SK-N-SH (cell line): Measurements from ENCODE around the gene ADH5. TPM values are rescaled to one million over a fixed set of nuclear protein-coding genes. Genes with fewer than 3 reads are reported as not detected.

Experiments used
- CTCF ChIA-PET: fragments of 300-600, 350-600 bp; formaldehyde crosslinking; extraction: SDS; loops from one replicate; lab custom pipeline; 2021; lab: Yijun Ruan, JAX
- POLR2A ChIA-PET: fragments of 350-600 bp; sonication (Branson Sonifier 250); formaldehyde crosslinking; extraction: SDS; loops from one replicate; lab custom pipeline; 2020; ENCODE audit warnings: antibody characterized with exemption, inconsistent platforms; lab: Yijun Ruan, JAX
- DNase-seq: peaks from one replicate; pipeline ENCODE4 v3.0.0; 2012
- H2AFZ ChIP-seq: fragments of 200-600 bp; sonication (generic); 2 replicates; pipeline ENCODE4 v1.8.1; 2016; ENCODE audit warnings: antibody characterized with exemption, mild to moderate bottlenecking, low read depth
- H3F3A ChIP-seq: fragments of 200-600 bp; sonication (generic); replicated peaks from 2 replicates; pipeline ENCODE3; 2016; ENCODE audit warnings: antibody characterized with exemption, mild to moderate bottlenecking; ENCODE audit not compliant: insufficient read depth
- H3K27ac ChIP-seq, 2 experiments: fragments of 200-500 bp in 1 of 2; fragments of 200-600 bp in 1 of 2; sonication (Bioruptor generic) in 1 of 2; sonication (generic), shearing (Covaris generic) in 1 of 2; 2 replicates each; pipeline versions ENCODE4 v1.5.1 to v1.6.1; 2014 to 2016; ENCODE audit warnings: low read depth in 2 of 2, inconsistent platforms in 1 of 2, low read length in 1 of 2, mild to moderate bottlenecking in 1 of 2, mixed read lengths in 1 of 2
- H3K27me3 ChIP-seq: fragments of 200-600 bp; sonication (generic), shearing (Covaris generic); 2 replicates; pipeline ENCODE4 v1.6.1; 2016; ENCODE audit warnings: mixed run types; ENCODE audit not compliant: insufficient read depth
- H3K36me3 ChIP-seq, 2 experiments: fragments of 200-500 bp in 1 of 2; fragments of 200-600 bp in 1 of 2; sonication (Bioruptor generic) in 1 of 2; sonication (generic) in 1 of 2; replicated peaks in 1 of 2; 2 replicates each; pipeline versions ENCODE3 to v1.5.1; 2014 to 2016; ENCODE audit warnings: low read length in 1 of 2, mild to moderate bottlenecking in 1 of 2; ENCODE audit not compliant: insufficient read depth in 2 of 2, control insufficient read depth in 1 of 2
- H3K4me1 ChIP-seq, 2 experiments: fragments of 200-500 bp in 1 of 2; fragments of 200-600 bp in 1 of 2; sonication (Bioruptor generic) in 1 of 2; sonication (generic), shearing (Covaris generic) in 1 of 2; 2 replicates each; pipeline versions ENCODE4 v1.5.1 to v1.6.1; 2014 to 2016; ENCODE audit warnings: low read depth in 1 of 2, low read length in 1 of 2, mixed run types in 1 of 2; ENCODE audit not compliant: insufficient read depth in 2 of 2, control insufficient read depth in 1 of 2
- H3K4me2 ChIP-seq: fragments of 200-600 bp; sonication (generic), shearing (Covaris generic); 2 replicates; pipeline ENCODE4 v1.6.1; 2017; ENCODE audit warnings: mixed run types
- H3K4me3 ChIP-seq, 2 experiments: fragments of 200-500 bp in 1 of 2; fragments of 200-600 bp in 1 of 2; sonication (Bioruptor generic) in 1 of 2; sonication (generic), shearing (Covaris generic) in 1 of 2; 2 replicates each; pipeline versions ENCODE4 v1.5.1 to v1.8.1; 2014 to 2016; ENCODE audit warnings: low read depth in 2 of 2, inconsistent platforms in 1 of 2, low read length in 1 of 2, mild to moderate bottlenecking in 1 of 2, mixed read lengths in 1 of 2, moderate library complexity in 1 of 2
- H3K79me2 ChIP-seq: fragments of 200-600 bp; sonication (generic); 2 replicates; pipeline ENCODE4 v1.8.1; 2017; ENCODE audit warnings: mild to moderate bottlenecking; ENCODE audit not compliant: insufficient read depth
- H3K9ac ChIP-seq: fragments of 200-600 bp; sonication (generic); 2 replicates; pipeline ENCODE4 v1.6.1; 2017; ENCODE audit warnings: mixed run types
- H3K9me2 ChIP-seq: fragments of 200-600 bp; sonication (generic); 2 replicates; pipeline ENCODE4 v1.6.1; 2017; ENCODE audit warnings: mixed run types
- H3K9me3 ChIP-seq: fragments of 200-600 bp; sonication (generic); 2 replicates; pipeline ENCODE4 v1.6.1; 2017; ENCODE audit warnings: mixed run types, mild to moderate bottlenecking, moderate library complexity
- H4K20me1 ChIP-seq: fragments of 200-600 bp; sonication (generic); 2 replicates; pipeline ENCODE4 v1.6.1; 2017; ENCODE audit warnings: mild to moderate bottlenecking, mixed run types; ENCODE audit not compliant: insufficient read depth
- ELF1 ChIP-seq: IDR thresholded peaks from 2 replicates; pipeline ENCODE4 v1.4.0; 2012
- FOXM1 ChIP-seq: IDR thresholded peaks from 2 replicates; pipeline ENCODE4 v1.4.0; 2012; ENCODE audit warnings: low read depth, mild to moderate bottlenecking
- MEF2A ChIP-seq: IDR thresholded peaks from 2 replicates; pipeline ENCODE4 v1.4.0; 2012; ENCODE audit warnings: low read depth, borderline replicate concordance
- MXI1 ChIP-seq: IDR thresholded peaks from 2 replicates; pipeline ENCODE4 v1.6.1; 2012; ENCODE audit warnings: mild to moderate bottlenecking, low read depth, low read length, improper control_type of control experiment
- RFX5 ChIP-seq: IDR thresholded peaks from 2 replicates; pipeline ENCODE4 v1.6.1; 2012; ENCODE audit warnings: mild to moderate bottlenecking, improper control_type of control experiment, low read length
- RXRA ChIP-seq: IDR thresholded peaks from 2 replicates; pipeline ENCODE4 v1.4.0; 2012; ENCODE audit warnings: low read depth, mild to moderate bottlenecking, borderline replicate concordance
- TAF1 ChIP-seq: IDR thresholded peaks from 2 replicates; pipeline ENCODE4 v1.6.1; 2012; ENCODE audit warnings: low read depth, mild to moderate bottlenecking, low read length, moderate library complexity, borderline replicate concordance
- TEAD4 ChIP-seq: IDR thresholded peaks from 2 replicates; pipeline ENCODE4 v1.4.0; 2012; ENCODE audit warnings: mild to moderate bottlenecking, borderline replicate concordance; ENCODE audit not compliant: insufficient read depth
- WGBS: methylation state at CpG from one replicate; pipeline ENCODE4 v1.1.6; 2017; ENCODE audit warnings: low lambda C conversion rate; 5-methylcytosine and 5-hydroxymethylcytosine counted together
- polyA plus RNA-seq, 3 experiments: library from polyadenylated mRNA; depleted of rRNA; stranded (reverse); fragments of >200 nt; gene quantifications; 2 replicates each; pipeline ENCODE4 v1.2.3, GENCODE V29; 2012
- TF ChIP-seq, protein P1 (sequence below): IDR thresholded peaks from 2 replicates; pipeline ENCODE4; 2012
- TF ChIP-seq, protein P2 (sequence below): IDR thresholded peaks from 2 replicates; pipeline ENCODE4 v1.6.1; 2012; ENCODE audit warnings: mild to moderate bottlenecking, low read depth, low read length, moderate library complexity
- TF ChIP-seq, protein P3 (sequence below): IDR thresholded peaks from 2 replicates; pipeline ENCODE4 v1.4.0; 2012; ENCODE audit warnings: low read depth, borderline replicate concordance
- TF ChIP-seq, protein P4 (sequence below): fragments of 150-350 bp; IDR thresholded peaks from 2 replicates; pipeline ENCODE4 v1.6.1; 2017; ENCODE audit warnings: antibody characterized with exemption, low read length, low read depth, borderline replicate concordance
- TF ChIP-seq, protein P5 (sequence below): IDR thresholded peaks from 2 replicates; pipeline ENCODE4 v1.4.0; 2012; ENCODE audit warnings: low read depth
- TF ChIP-seq, protein P6 (sequence below): IDR thresholded peaks from 2 replicates; pipeline ENCODE4 v1.4.0; 2012; ENCODE audit warnings: low read depth, borderline replicate concordance
- TF ChIP-seq, protein P7 (sequence below): fragments of 200-600 bp; sonication (generic); IDR thresholded peaks from 2 replicates; pipeline ENCODE4 v1.6.1; 2017; ENCODE audit warnings: antibody characterized with exemption, mild to moderate bottlenecking, moderate library complexity

The ADH5 gene
- polyA plus RNA-seq, 1 of the 3 experiments (the other 2 are of a cell fraction): 111 TPM

DNA sequence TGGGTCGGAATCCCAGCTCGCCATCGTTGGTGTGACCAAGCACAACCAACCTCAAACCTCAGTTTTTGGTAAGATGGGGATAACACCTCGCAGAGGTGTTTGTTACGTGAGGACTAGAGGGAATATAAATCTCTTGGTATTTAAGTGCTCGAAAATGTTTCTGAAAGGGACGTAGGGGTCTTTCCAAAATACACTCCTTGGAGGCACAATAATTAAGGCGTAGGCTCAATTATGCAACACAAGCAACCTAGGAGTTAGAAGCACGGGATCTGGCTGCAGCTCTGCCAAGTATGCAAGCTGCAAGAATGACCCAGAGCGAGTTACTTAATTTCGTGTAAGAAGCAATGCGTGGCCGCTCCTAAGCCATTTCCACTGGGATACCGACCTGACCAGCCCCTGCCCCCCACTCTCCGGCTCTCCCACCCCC lies 552 bp downstream of the ADH5 start:
- Histone ChIP-seq H3K27me3 (no peaks in the 10 kb centered on the region), H3K4me1 (peaks cover 0 to 3% of the 10 kb centered on the region in 2 experiments; a peak in 2 of 4 replicates), H3K27ac (peak overlapping the region; percentile 77 to 94), H2AFZ (0 out of 2 replicates have a peak overlapping the region, but pooled peaks have one; percentile 32), H3K4me2 (peak overlapping the region; percentile 81), H3K4me3 (peak overlapping the region; percentile 68 to 83), H3K79me2 (peaks cover 68% of the 10 kb centered on the region)
- WGBS: 0% methylated on average over 7 of the region's 15 CpGs
- POLR2A ChIA-PET: interaction anchor here (0.7 to 1.8 kb wide), 4 partner anchors 93 to 945 kb away, joined by 3 to 11 read pairs (median 5); partner anchors contain the start of genes EIF4E, METAP1, STPG2 and TRMT10A
- no peak for TF ChIP-seq RXRA
- TF ChIP-seq, protein P1, sequence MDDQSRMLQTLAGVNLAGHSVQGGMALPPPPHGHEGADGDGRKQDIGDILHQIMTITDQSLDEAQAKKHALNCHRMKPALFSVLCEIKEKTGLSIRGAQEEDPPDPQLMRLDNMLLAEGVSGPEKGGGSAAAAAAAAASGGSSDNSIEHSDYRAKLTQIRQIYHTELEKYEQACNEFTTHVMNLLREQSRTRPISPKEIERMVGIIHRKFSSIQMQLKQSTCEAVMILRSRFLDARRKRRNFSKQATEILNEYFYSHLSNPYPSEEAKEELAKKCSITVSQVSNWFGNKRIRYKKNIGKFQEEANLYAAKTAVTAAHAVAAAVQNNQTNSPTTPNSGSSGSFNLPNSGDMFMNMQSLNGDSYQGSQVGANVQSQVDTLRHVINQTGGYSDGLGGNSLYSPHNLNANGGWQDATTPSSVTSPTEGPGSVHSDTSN: no peak
- TF ChIP-seq, protein P2, sequence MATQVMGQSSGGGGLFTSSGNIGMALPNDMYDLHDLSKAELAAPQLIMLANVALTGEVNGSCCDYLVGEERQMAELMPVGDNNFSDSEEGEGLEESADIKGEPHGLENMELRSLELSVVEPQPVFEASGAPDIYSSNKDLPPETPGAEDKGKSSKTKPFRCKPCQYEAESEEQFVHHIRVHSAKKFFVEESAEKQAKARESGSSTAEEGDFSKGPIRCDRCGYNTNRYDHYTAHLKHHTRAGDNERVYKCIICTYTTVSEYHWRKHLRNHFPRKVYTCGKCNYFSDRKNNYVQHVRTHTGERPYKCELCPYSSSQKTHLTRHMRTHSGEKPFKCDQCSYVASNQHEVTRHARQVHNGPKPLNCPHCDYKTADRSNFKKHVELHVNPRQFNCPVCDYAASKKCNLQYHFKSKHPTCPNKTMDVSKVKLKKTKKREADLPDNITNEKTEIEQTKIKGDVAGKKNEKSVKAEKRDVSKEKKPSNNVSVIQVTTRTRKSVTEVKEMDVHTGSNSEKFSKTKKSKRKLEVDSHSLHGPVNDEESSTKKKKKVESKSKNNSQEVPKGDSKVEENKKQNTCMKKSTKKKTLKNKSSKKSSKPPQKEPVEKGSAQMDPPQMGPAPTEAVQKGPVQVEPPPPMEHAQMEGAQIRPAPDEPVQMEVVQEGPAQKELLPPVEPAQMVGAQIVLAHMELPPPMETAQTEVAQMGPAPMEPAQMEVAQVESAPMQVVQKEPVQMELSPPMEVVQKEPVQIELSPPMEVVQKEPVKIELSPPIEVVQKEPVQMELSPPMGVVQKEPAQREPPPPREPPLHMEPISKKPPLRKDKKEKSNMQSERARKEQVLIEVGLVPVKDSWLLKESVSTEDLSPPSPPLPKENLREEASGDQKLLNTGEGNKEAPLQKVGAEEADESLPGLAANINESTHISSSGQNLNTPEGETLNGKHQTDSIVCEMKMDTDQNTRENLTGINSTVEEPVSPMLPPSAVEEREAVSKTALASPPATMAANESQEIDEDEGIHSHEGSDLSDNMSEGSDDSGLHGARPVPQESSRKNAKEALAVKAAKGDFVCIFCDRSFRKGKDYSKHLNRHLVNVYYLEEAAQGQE: no peak
- no peak for TF ChIP-seq ELF1
- TF ChIP-seq TEAD4: no peak
- TF ChIP-seq, protein P3, sequence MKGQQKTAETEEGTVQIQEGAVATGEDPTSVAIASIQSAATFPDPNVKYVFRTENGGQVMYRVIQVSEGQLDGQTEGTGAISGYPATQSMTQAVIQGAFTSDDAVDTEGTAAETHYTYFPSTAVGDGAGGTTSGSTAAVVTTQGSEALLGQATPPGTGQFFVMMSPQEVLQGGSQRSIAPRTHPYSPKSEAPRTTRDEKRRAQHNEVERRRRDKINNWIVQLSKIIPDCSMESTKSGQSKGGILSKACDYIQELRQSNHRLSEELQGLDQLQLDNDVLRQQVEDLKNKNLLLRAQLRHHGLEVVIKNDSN: no peak
- TF ChIP-seq MXI1: no peak; the same call in 1 of the 2 replicates
- TF ChIP-seq, all 33 proteins: peak for 0
- CTCF ChIA-PET: interaction anchor here (0.8 to 3.4 kb wide), 6 partner anchors 16 to 620 kb away, joined by 3 to 11 read pairs (median 5); partner anchors contain the start of gene METAP1
- Histone ChIP-seq H3F3A (peaks cover 5% of the 10 kb centered on the region), H3K9ac (peak overlapping the region; percentile 88), H3K9me3 (no peaks in the 10 kb centered on the region), H3K9me2 (no peaks in the 10 kb centered on the region), H4K20me1 (peaks cover 10% of the 10 kb centered on the region), H3K36me3 (peaks cover 24 to 25% of the 10 kb centered on the region in 2 experiments)
- peak; percentile 39 for DNase-seq

DNA sequence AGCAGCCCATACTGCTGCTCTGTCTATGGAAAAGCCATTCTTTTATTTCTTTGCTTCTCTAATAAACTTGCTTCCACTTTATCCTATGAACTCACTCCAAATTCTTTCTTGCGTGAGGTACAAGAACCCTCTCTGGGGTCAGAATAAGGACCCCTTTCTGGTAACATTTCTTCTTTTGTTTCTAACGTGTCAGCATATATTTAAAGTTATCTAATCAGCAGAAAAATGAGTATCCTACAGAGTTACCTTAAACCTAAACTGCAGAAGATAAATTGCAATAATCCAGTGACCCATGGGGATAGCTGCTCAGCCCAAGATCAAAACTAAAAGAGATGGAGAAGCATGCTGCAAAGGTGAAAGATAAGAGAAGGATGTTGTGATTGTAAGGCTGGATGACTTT lies 4.0 kb downstream of the ADH5 start:
- Histone ChIP-seq H3K27me3 (no peaks in the 10 kb centered on the region), H3F3A (peaks cover 6% of the 10 kb centered on the region), H3K79me2 (peaks cover 88% of the 10 kb centered on the region), H3K4me2 (no peak overlapping the region), H3K27ac (no peak overlapping the region), H3K36me3 (peaks cover 55 to 60% of the 10 kb centered on the region in 2 experiments), H3K9ac (no peak overlapping the region), H4K20me1 (peaks cover 13% of the 10 kb centered on the region), H2AFZ (no peak overlapping the region), H3K4me3 (no peak overlapping the region), H3K9me2 (no peaks in the 10 kb centered on the region), H3K9me3 (no peaks in the 10 kb centered on the region), H3K4me1 (no peaks in the 10 kb centered on the region; a peak in 2 of 4 replicates)
- DNase-seq: no peak
- WGBS: 94% methylated on average over 2 of the region's 2 CpGs
- ChIA-PET POLR2A (no interaction called here), CTCF (interaction anchor here (3.4 kb wide), 1 partner anchor 29 kb away, joined by 8 read pairs; no protein-coding TSS in a partner anchor)
- no peak for TF ChIP-seq RFX5
- TF ChIP-seq, protein P4, sequence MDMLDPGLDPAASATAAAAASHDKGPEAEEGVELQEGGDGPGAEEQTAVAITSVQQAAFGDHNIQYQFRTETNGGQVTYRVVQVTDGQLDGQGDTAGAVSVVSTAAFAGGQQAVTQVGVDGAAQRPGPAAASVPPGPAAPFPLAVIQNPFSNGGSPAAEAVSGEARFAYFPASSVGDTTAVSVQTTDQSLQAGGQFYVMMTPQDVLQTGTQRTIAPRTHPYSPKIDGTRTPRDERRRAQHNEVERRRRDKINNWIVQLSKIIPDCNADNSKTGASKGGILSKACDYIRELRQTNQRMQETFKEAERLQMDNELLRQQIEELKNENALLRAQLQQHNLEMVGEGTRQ: no peak
- TF ChIP-seq, protein P5, sequence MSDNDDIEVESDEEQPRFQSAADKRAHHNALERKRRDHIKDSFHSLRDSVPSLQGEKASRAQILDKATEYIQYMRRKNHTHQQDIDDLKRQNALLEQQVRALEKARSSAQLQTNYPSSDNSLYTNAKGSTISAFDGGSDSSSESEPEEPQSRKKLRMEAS: no peak
- no peak for TF ChIP-seq TAF1
- TF ChIP-seq, protein P6, sequence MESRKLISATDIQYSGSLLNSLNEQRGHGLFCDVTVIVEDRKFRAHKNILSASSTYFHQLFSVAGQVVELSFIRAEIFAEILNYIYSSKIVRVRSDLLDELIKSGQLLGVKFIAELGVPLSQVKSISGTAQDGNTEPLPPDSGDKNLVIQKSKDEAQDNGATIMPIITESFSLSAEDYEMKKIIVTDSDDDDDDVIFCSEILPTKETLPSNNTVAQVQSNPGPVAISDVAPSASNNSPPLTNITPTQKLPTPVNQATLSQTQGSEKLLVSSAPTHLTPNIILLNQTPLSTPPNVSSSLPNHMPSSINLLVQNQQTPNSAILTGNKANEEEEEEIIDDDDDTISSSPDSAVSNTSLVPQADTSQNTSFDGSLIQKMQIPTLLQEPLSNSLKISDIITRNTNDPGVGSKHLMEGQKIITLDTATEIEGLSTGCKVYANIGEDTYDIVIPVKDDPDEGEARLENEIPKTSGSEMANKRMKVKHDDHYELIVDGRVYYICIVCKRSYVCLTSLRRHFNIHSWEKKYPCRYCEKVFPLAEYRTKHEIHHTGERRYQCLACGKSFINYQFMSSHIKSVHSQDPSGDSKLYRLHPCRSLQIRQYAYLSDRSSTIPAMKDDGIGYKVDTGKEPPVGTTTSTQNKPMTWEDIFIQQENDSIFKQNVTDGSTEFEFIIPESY: no peak
- TF ChIP-seq FOXM1: no peak
- no peak for TF ChIP-seq MEF2A
- TF ChIP-seq, protein P7, sequence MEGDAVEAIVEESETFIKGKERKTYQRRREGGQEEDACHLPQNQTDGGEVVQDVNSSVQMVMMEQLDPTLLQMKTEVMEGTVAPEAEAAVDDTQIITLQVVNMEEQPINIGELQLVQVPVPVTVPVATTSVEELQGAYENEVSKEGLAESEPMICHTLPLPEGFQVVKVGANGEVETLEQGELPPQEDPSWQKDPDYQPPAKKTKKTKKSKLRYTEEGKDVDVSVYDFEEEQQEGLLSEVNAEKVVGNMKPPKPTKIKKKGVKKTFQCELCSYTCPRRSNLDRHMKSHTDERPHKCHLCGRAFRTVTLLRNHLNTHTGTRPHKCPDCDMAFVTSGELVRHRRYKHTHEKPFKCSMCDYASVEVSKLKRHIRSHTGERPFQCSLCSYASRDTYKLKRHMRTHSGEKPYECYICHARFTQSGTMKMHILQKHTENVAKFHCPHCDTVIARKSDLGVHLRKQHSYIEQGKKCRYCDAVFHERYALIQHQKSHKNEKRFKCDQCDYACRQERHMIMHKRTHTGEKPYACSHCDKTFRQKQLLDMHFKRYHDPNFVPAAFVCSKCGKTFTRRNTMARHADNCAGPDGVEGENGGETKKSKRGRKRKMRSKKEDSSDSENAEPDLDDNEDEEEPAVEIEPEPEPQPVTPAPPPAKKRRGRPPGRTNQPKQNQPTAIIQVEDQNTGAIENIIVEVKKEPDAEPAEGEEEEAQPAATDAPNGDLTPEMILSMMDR: no peak
